Left lobe of liver (tissue), 2 donors: ENCODE results near the gene NXN. TPM values are rescaled to one million over a fixed set of nuclear protein-coding genes. Genes with fewer than 3 reads are reported as not detected.
"Not testable (repeated sequence)": the region's sequence is repeated elsewhere in the genome, so short reads cannot be mapped to it uniquely, and the experiment has no call there.

ENCODE experiments used
- ATAC-seq: fragments of 200-7000 bp; cut with Tn5 transposase; one replicate; pipeline ENCODE4 v1.9.1; 2020; ENCODE audit warnings: mild to moderate bottlenecking, moderate library complexity
- DNase-seq: peaks from one replicate; pipeline ENCODE4 v3.0.0-alpha.2; 2020; ENCODE audit warnings: low spot score
- total RNA-seq: library from RNA; stranded (reverse); gene quantifications from one replicate; pipeline ENCODE4 v1.2.1, GENCODE V29; 2021
- donor health status: DM: no; HTN: no; CAD: no; lungs with moderate emphysema.
- donor health status: DM: no; HTN: yes; CAD: no.

Gene NXN
- total RNA-seq, 1 donor from 2014 or later = 8.1 TPM

- not testable (repeated sequence) for ATAC-seq, DNase-seq
Measured at GRCh38 chr17:749359-749758, 230.2 kb downstream of the NXN start.

Other genes with a start within 250 kb of the NXN start
- gene TLCD3A, start 247.2 kb downstream of the NXN start, total RNA-seq = 0.50 TPM
- gene GEMIN4, start 227.5 kb downstream of the NXN start, total RNA-seq = 7.4 TPM
- 35.4 TPM for gene GLOD4, start 197.5 kb downstream of the NXN start, total RNA-seq
- 13.3 TPM for gene MRM3, start 197.4 kb downstream of the NXN start, total RNA-seq
- 4.2 TPM for gene TIMM22, start 17.4 kb upstream of the NXN start, total RNA-seq
- 13.4 TPM for gene ABR, start 200.2 kb upstream of the NXN start, total RNA-seq